HG03354 (cell line): ENCODE measurements around the gene RRM2.

ENCODE experiments used
- ATAC-seq: cut with Tn5 transposase; IDR thresholded peaks from one replicate; pipeline ENCODE4 v1.9.1; 2021; ENCODE audit warnings: mild to moderate bottlenecking; ENCODE audit not compliant: unreplicated experiment, poor library complexity, severe bottlenecking

Gene RRM2

GRCh38 chr2:10126632-10127026, 4.1 kb downstream of the RRM2 start:
- no peak for ATAC-seq

- ATAC-seq, result no peak
These were observed 5.9 kb downstream of the RRM2 start for GRCh38 chr2:10128420-10128819.

DNA sequence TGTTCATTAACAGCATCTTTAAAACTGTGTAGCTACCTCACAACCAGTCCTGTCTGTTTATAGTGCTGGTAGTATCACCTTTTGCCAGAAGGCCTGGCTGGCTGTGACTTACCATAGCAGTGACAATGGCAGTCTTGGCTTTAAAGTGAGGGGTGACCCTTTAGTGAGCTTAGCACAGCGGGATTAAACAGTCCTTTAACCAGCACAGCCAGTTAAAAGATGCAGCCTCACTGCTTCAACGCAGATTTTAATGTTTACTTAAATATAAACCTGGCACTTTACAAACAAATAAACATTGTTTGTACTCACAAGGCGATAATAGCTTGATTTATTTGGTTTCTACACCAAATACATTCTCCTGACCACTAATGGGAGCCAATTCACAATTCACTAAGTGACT, 7.0 kb downstream of the RRM2 start:
- no peak for ATAC-seq

DNA sequence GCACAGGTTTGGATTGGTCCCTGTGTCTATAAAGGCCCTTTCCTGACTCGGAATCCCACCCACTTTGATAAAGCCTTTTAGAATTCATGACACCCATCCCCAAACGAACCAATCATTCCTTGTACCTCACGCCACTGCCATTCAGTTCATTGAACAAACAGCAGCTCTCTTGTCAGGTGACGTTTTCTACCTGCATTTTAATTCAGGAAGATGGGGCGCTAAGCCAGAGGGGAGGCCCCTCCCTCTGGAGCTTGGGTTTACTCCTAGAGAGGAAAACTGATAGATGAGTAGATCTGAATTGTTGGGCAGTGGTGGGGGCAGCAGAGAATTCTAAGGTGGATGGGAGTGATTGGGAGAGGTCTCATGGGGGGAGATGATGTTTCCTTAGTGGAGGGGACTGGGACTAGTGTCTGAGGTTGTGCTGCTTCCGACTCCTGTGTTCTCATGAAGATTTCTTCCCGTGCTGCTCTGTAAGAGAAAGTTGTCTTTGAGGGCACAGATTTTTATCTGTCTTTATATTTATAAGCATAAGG, 9.6 kb downstream of the RRM2 start:
- ATAC-seq, result no peak

DNA sequence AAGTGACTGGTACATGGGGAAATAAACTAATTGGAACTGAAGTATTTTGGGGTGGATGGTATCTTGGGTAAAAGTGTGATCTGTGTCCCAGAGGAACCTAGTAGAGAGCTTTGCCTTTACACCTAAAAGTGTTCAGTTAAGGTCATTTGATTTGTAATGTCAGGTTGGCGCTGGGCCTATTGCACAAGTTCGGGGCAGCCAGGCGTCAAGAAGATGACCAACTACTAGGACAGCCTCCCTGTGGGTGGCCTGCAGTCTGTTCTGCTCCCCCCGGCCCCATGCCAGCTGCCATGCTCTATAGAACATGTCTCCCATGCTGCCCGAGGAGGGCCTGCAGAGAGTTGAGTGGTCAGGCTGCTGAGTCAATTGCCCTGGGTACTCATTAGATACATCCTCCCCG, 10.1 kb downstream of the RRM2 start:
- ATAC-seq, result no peak

GRCh38 chr2:10132996-10133647, 10.6 kb downstream of the RRM2 start:
- ATAC-seq, result no peak

GRCh38 chr2:10135296-10136089, 13.0 kb downstream of the RRM2 start:
- no peak for ATAC-seq

DNA sequence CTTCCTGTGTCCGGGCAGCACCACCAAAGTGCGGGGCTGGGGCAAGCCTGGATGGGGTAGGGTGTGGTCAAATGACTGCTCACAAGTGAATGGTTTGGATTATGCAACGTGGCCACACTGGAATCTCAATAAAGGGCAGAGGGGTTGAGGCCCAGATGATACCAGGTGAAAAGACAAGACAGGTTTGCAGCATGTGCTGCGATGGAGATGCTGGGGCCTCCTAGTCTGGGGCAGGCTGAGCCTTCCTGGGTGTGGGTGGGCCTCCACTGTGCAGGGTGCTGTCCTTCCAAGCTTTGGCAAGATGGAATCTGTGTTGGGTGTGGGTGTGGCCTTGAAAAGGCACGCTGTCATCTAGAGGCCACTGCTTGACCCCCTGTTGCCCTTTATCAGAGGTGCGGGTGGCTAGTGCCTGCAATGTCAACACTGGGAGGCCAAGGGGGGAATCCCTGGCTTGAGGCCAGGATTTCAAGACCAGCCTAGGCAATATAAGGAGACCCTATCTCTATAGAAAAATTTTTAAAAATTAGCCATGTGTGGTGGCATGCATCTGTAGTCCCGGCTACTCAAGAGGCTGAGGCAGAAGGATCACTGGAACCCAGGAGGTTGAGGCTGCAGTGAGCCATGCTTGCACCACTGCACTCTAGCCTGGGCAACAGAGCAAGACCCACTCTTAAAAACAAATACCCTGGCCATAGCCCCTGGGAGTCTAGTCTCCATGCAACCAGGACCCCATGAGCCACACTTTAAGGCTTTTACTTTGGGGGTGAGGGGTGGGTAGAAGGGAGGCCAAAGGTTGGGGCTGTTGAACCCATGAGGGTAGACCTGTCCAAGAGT, 13.8 kb downstream of the RRM2 start:
- no peak for ATAC-seq

GRCh38 chr2:10137053-10137843, 14.7 kb downstream of the RRM2 start:
- ATAC-seq, result no peak

DNA sequence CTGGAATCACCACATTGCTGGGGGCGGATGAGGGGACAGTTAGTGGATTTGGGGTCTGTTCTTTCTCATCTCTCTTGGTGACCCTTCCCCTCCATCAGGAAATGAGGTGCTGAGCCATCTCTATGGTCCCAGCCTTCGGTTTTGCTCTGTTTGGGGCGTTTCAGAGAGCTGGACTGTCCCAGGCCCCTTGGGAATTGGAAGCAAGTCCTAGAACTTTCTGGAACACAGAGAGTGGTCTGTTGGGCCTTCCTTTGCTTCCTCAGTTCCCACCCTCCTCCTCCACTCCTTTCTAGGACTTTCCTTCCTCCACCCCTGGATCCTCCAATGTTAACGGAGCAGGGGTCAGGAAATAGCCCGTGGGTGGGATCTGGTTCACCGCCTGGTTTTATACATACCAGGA, 17.0 kb downstream of the RRM2 start:
- no peak for ATAC-seq

GRCh38 chr2:10140841-10141610, 18.5 kb downstream of the RRM2 start:
- no peak for ATAC-seq

DNA sequence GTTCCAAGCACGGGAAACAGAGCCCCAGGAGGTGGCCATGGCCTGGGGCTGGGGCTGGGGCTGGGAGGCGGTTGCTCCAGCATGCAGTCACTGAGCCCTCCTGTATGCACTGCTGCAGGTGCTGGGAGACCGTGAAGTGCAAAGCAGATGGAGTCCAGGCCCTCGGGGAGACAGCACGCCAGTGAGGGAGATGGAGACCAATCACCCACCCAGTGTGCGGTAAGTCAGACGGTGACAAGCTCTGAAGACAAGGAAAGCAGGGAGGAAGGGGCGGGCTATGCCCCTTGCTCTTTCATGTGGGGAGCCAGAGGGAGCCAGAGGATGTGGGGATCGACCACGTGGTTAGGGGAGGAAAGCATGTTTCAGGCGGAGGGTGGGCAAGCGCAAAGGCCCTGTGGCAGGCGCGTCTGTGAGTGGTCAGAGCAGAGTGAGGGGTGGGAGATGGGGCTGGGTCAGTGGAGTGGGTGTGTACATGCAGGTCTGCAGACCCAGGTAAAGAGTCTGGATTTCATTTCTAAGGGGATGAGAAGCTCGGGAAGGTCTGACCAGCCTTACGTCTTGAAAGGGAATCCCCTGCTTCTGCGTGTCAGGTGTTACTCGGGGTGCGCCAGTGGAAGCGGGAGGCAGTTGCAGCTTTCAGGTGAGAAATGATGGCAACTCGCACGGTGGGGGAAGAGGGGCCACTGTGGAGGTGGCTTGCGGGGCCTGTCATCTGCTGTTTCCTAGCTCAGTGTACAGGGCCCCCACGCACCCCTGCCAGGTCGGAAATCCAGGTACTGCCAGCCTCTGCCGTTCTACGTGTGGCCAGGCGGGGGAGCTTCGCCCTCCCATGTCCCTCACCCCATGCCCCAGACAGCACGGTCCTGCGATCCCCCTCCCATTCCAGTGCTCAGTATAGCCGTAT, 19.4 kb downstream of the RRM2 start:
- ATAC-seq, result no peak

- ATAC-seq, result no peak
These were observed 20.1 kb downstream of the RRM2 start for GRCh38 chr2:10142640-10142965.

GRCh38 chr2:10144771-10145518, 22.4 kb downstream of the RRM2 start:
- no peak for ATAC-seq

GRCh38 chr2:10145519-10146357, 23.2 kb downstream of the RRM2 start:
- ATAC-seq, result no peak

DNA sequence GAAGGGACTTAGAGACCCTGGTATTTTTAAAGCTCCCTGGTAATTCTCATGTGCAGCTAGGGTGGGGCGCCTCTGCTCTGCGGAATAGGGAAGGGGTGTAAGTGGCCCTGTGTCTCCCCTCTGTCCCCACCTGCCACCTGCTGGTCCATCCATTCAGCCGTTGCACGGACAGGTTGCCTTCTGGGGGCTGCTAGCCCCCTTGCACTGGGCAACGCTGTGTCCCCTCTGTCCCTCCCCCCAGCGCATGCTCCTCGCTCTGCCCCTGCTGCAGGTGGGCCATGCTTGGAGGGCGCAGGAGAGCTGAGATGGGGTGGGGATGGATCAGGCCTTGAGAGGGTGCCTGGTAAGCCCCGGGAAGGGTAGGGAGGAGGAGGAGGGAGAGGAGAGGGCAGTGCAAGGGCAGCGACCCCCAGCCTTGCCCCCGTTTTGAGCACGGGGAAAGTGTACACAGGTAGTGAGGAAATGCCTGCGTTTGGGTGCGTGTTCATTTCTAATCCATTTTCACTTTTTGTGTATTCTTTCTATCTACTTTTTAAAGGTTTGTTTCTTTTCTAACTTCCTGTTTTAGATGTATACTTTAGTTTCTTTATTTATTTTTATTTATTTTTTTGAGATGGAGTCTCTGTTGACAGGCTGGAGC, 23.9 kb downstream of the RRM2 start:
- no peak for ATAC-seq
